NB4 (cell line): ENCODE measurements around the gene MATN1.

Experiments
- DNase-seq: peaks from one replicate; pipeline ENCODE4 v3.0.0; 2010; ENCODE audit warnings: low read depth
- H3K4me3 ChIP-seq: one replicate; pipeline ENCODE4 v1.5.1; 2011; ENCODE audit warnings: mild to moderate bottlenecking, low read depth, low read length, moderate library complexity
- MYC ChIP-seq: IDR thresholded peaks from 2 replicates; pipeline ENCODE4 v1.6.1; 2011; ENCODE audit warnings: low read depth, low read length
- POLR2A ChIP-seq: IDR thresholded peaks from 2 replicates; pipeline ENCODE4 v1.6.1; 2011; ENCODE audit warnings: mild to moderate bottlenecking; ENCODE audit not compliant: insufficient read length; ENCODE audit errors: extremely low read depth
- TF ChIP-seq, protein P1 (sequence below): IDR thresholded peaks from 2 replicates; pipeline ENCODE4 v1.6.1; 2011; ENCODE audit warnings: low read depth, low read length
- TF ChIP-seq, protein P2 (sequence below): IDR thresholded peaks from one replicate; pipeline ENCODE4 v1.5.1; 2012; ENCODE audit warnings: low read depth, low read length

Gene MATN1

DNA sequence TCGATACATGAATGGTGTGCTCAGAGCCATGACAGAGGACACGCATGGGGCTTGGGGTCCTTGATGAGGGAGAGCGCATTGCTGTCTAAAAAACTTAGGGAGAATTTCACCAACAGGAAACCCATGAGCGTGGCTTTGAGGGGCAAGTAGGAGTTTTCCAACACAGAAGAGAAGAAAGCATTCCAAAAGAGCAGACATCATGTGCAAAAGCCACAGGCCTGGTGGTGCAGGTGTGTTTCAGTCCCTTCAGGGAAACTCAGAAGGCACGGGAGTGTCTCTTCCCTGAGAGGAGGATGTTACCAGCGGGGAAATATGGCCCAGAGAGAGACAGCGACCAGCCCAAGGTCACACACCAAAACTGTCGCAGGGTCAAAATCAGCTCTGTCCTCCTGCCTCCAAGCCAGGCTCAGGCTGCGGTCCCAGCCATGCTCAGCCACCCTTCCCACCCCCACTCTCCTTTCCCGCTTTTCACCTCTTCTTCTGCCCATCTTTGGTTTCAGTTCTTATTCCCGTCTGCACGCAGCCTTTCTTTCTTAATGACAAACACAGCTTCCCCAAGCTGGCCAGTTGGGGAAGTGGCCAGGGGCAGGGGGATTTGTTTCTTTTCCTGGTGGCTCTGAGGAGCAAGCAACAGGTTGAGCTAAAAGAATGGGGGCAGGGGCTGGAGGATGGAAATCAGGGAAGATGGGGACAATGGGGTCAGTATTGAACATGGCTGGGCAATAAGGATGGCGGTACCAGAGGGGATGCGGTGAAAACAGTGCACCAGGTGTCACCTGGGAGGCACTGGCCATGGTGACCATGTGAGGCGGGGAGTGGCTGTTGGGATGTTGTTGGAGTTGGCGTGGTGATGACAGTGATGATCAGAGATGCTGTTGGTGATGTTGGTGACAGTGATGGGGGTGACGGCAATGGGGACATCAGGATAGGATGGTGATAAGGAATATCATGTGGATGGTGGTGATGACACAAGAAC, 23.9 kb upstream of the MATN1 start:
- no peak for DNase-seq
- H3K4me3 ChIP-seq: no peak overlapping the region
- TF ChIP-seq, protein P1, sequence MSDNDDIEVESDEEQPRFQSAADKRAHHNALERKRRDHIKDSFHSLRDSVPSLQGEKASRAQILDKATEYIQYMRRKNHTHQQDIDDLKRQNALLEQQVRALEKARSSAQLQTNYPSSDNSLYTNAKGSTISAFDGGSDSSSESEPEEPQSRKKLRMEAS: no peak
- TF ChIP-seq POLR2A (no peak), MYC (no peak)
- TF ChIP-seq, protein P2, sequence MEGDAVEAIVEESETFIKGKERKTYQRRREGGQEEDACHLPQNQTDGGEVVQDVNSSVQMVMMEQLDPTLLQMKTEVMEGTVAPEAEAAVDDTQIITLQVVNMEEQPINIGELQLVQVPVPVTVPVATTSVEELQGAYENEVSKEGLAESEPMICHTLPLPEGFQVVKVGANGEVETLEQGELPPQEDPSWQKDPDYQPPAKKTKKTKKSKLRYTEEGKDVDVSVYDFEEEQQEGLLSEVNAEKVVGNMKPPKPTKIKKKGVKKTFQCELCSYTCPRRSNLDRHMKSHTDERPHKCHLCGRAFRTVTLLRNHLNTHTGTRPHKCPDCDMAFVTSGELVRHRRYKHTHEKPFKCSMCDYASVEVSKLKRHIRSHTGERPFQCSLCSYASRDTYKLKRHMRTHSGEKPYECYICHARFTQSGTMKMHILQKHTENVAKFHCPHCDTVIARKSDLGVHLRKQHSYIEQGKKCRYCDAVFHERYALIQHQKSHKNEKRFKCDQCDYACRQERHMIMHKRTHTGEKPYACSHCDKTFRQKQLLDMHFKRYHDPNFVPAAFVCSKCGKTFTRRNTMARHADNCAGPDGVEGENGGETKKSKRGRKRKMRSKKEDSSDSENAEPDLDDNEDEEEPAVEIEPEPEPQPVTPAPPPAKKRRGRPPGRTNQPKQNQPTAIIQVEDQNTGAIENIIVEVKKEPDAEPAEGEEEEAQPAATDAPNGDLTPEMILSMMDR: no peak

DNA sequence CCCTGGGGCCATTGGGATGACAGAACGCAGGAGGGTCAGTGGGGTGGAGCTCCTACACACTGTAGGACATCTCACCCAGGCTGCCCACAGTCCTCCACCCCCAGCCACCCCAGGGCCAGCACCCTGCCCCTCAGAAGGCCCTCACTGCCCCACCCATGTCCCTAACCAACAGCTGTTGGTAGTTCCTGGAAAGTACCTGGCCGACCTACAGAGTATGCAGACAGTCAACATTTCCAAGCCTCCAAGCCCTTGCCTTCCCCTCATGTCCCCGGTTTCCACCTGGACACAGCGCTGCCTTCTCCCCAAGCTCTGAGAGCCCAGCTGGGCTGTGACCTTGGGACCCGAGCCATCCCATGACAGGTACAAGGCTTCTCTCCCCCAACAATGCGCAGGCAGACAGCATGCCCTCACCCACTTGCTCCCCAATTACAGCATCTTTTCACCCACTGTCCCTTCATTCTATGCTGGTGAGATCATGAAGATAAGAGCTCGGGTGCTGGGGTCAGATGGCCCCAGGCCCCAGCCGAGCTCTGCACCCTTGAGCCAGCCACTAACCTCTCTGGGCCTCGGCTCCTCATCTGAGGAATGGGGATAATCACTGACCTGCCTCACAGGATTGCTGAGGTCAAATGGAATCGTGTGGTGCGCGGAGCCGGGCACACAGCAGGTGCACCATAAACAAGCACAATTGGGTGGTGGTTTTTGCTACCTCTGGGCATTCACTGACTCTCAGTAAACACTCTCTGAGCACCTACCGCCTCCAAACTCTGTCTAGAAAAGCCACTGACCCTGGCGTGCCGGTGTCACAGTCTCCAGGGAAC, 23.0 kb upstream of the MATN1 start:
- DNase-seq: no peak
- H3K4me3 ChIP-seq: no peak overlapping the region
- TF ChIP-seq MYC (no peak), POLR2A (no peak)
- TF ChIP-seq, protein P1: no peak
- TF ChIP-seq, protein P2: no peak

DNA sequence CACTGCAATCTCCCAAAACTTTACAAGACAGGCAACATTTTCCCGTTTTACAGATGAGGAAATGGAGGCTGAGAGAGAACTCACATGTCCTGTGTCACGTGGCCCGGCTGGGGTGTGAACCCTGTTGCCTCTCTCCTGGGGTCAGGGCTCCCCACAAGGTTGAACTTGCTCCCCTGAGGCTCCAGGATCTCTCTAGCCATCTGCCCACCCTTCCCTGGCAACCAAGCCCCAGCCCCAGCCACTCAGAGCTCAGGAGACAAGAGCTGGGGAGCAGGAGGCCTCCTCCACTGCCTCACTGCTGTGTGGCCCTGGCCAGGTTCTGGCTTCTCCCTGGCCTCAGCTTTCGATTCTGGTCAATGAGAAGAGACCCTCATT, 22.4 kb upstream of the MATN1 start:
- H3K4me3 ChIP-seq: no peak overlapping the region
- DNase-seq: no peak
- TF ChIP-seq, protein P1: no peak
- TF ChIP-seq, protein P2: no peak
- TF ChIP-seq MYC (no peak), POLR2A (no peak)

DNA sequence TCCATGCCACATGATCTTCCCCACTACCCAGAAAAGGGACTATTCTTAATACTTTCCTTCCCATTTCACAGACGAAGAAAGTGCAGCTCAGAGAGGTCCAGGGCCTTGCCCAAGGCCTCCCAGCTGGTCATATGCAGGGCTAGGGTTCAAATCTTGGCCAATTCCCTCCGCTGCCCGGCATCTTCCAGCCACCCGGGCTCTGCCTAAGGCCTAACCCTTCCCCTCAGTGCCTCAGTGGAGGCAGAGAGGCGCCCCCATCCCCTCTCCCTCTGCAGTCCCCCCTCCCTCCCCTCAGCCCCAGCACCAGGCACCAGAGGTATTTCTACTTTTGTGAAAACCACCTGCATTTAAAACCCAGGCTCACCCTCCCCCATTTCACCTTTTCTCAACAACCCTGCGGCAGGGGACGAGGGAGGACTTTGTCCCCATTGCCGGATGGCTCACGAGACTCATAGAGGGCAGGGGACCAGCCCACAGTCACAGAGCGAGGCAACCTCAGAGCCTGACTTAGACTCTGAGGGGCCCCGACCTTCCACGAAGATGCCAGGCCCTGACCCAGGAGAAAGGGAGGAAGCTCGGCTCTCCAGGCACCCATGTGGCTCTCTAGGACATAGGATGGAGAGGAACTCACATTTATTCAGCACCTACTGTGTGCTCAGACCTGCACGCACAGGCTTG, 21.9 kb upstream of the MATN1 start:
- no peak for DNase-seq
- no peak overlapping the region for H3K4me3 ChIP-seq
- TF ChIP-seq, protein P2: no peak
- no peak for TF ChIP-seq MYC
- no peak for TF ChIP-seq POLR2A
- TF ChIP-seq, protein P1: no peak

DNA sequence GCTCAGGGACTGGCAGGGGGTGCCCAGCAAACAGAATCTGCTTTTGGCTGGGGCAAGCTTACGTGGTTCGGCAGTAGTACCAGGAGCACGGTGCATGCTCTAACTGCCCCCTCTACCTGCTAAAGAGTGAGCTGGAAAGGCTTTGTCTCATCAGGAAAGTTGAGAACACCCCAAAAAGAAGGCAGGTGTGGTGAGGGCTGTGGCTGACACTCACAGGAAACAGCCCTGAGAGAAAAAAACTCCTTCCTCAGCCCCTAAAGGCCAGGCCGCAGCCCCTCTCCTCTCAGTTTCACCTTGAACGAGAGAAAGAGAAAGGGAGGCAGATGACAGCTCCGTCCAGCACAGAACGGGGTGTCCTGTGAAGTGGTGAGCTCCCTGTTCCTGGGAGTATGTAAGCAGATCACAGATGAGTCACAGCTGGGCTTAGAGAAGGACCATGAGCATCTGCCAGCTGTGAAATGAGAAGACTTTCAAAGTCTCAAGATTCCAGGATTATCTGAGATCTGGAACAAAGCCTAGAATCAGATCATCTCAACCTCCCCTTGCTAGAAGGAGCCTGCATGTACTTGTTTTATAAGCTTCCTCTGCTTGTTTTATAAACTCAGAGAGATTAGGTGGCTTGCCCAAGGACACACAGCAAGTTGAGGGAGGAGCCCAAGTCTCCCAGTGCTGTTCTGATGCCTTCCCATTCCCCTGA, 20.8 kb upstream of the MATN1 start:
- no peak for DNase-seq
- TF ChIP-seq, protein P2: no peak
- TF ChIP-seq POLR2A: no peak
- H3K4me3 ChIP-seq: no peak overlapping the region
